GM18502 (cell line): ENCODE results near the gene BEST3.

Experiments used
- ATAC-seq: cut with Tn5 transposase; IDR thresholded peaks from one replicate; pipeline ENCODE4 v1.9.1; 2021; ENCODE audit warnings: mild to moderate bottlenecking; ENCODE audit not compliant: unreplicated experiment, poor library complexity

Gene BEST3

GRCh38 chr12:69655616-69656340 lies 43.3 kb downstream of the BEST3 start:
- no peak for ATAC-seq

- no peak for ATAC-seq
Measured at GRCh38 chr12:69653703-69654102, 45.4 kb downstream of the BEST3 start.

- ATAC-seq = no peak
Measured at GRCh38 chr12:69651922-69652321, 47.2 kb downstream of the BEST3 start.

- no peak for ATAC-seq
Measured at GRCh38 chr12:69649529-69649928, 49.6 kb downstream of the BEST3 start.

- no peak for ATAC-seq
Measured at GRCh38 chr12:69648476-69648875, 50.6 kb downstream of the BEST3 start.

GRCh38 chr12:69647178-69647577 lies 51.9 kb downstream of the BEST3 start:
- ATAC-seq = no peak

DNA sequence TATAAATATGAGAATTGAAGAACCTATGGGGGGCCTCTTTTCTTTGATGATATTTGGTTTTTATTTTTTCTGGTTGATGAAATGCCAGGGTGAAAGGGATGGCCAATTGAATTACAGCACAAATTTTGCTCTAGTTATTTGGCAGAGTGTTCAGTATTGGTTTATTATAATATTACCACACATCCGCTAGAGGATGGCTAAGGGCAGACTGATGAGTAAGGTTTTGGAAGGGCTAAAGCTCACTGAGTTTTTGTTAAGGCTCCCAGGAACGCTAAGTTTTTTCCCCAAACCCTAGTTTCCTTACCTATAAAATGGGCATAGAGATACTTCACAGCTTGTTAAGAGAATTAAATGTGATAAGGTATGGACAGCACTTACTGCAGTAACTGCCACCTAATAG lies 54.1 kb downstream of the BEST3 start:
- no peak for ATAC-seq

DNA sequence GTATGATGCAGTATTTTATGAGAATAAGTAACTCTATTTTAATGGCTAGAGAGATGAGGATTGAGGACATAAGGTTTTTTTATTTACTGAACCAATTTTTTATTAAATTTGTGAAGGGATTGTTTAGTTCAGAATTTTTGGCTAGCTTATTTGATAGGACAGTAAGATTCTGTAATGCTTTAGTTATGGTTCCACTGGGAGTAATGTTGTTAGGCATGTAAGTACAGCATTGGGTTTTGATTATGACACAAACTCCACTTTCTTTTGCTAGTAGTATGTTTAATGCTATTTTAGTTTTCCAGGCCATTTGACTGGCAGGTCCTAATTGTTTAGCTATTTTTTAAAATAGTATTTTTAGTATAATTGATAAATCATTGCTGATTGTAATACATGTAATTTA lies 54.6 kb downstream of the BEST3 start:
- no peak for ATAC-seq

- no peak for ATAC-seq
Measured at GRCh38 chr12:69642531-69642930, 56.6 kb downstream of the BEST3 start.

DNA sequence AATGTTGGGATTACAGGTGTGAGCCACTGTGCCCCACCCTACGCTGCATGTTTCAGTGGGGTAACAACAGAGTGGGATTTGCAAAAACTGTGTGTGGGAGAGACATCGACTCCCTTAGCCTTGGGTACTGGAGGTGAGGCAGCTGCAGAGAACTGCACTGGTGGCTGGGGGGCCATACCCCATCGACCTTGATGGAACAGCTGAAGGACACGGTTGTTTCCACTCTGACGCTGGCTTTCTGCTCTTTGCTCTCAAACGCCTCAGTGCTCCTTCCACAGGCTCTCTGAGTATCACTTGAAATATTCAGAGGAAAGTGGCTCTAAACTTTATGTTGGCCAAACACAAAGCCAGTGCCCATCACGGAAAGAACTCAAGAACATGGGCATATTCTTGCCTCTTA lies 57.6 kb downstream of the BEST3 start:
- ATAC-seq = no peak

GRCh38 chr12:69639400-69640016 lies 59.6 kb downstream of the BEST3 start:
- ATAC-seq = peak; percentile 96

DNA sequence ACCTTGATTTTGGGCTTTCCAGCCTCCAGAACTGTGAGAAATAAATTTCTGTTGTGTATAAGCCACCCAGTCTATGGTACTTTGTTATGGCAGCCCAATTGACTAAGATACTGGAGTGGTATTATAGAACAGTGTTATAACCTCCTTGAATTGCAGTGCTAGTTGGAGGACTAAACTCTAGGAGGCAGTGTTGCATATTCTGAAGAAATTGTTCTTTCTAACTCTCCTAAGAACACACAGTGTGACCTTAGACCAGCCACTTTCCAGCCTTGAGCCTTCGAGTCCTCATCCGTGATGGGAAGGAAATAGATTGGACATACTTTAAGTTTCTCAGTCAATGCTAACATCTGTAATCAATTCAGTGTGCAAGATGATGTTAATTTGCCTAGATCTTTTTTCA lies 66.0 kb downstream of the BEST3 start:
- no peak for ATAC-seq

- ATAC-seq = no peak
Measured at GRCh38 chr12:69630191-69630590, 68.9 kb downstream of the BEST3 start.

DNA sequence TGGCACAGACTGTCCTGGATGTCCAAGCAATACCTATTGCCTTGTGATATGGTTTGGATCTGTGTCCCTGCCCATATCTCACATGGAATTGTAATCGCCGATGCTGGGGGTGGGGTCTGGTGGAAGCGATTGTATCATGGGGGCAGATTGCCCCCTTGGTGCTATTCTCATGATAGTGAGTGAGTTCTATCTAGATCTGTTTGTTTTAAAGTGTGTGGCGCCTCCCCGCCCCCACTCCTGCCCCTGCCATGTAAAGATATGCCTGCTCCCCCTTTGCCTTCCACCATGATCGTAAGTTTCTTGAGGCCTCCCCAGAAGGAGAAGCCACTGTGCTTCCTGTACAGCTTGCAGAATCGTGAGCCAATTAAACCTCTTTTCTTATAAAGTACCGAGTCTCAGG lies 71.6 kb downstream of the BEST3 start:
- ATAC-seq = no peak

DNA sequence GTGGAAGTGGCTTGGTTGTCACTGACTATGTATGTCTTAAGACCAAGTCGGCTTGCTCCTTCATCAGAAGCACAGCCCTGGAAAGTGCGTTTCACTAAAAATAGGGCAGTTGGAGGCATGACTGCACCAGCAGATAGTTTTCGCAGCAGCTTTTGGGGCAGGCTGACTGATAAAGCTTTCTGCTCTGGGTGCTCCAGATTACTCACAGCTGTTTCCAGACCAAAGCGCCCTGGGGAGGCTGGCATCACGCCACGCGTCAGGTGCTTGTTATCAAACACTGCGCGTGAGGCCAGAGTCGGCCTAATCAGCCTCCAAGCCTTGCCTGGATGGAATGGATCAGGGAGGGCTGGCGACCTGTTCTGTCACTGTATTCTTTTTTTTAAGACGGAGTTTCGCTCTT lies 75.1 kb downstream of the BEST3 start:
- no peak for ATAC-seq

DNA sequence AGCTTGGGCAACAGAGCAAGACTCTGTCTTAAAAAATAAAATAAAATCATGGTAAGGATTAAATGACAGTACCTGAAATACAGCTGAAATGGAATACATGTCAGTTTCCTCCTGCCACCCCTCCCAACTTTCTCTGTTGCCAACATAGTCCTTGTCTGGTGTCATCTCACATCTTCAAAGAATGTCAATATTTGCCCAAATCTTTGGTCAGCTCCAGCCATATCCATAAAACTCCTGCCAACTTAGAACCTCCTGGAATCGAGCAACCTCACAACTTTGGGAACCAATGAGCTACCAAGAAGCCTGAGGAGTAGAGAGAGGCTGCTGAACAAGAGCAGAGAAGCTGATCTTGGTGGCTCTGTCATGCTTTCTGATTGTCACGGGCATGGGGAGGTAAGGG lies 77.6 kb downstream of the BEST3 start:
- no peak for ATAC-seq

DNA sequence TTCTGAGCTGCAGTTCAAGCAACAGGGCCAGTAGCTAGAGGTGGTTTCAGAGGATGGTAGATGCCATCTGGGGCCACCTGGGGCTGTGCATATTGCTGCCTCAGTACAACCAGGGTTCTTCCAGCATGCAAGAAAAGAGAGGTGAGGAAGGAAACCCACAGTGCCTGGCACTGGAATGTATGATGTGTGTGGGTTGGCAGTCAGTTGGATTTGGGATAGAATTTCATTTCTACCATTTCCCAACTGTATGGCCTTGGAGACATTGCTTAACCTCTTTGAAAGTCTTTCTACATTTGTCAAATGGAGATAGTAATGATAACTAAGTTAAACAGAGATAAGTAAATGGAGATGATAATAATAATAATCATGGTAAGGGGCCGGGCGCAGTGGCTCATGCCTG lies 78.2 kb downstream of the BEST3 start:
- no peak for ATAC-seq

DNA sequence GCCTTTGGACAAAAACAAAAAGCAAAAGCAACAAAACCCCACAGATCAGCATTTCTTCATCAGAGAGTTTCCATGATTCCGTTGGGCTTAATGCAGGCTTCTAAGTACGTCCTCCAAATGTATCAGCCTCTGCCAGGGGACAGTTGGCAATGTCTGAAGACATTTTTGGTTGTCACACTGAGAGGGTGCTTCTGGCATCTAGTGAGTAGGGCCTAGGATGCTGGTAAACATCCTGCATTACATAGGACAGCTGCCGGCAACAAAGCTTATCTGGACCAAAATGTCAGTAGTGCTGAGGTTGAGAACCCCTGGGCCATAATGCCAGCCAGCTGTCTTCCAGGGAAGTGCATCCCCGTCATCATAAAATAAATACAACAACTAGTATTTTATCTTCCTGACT lies 79.0 kb downstream of the BEST3 start:
- ATAC-seq = no peak

- ATAC-seq = no peak
Measured at GRCh38 chr12:69619050-69619449, 80.1 kb downstream of the BEST3 start.

DNA sequence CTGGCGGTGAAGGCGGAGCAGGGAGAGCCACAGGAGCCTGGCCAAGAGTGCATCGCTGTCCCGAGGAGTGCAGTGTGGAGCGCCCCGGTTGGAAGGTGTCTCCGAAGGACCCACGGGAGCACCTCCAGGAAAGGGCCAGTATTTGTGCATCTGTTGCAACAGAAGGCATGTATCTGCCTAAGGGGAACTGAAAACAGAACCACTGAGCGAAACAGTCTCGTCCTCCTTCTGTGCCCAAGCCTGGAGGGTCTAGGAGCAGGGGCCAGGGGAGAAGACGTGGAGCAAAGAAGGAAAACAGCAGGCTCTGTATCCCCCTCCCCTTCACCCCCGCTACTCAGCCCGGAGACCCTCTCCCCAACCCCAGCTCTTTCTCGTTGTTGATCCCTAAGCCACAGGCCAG lies 83.1 kb downstream of the BEST3 start:
- ATAC-seq = no peak

DNA sequence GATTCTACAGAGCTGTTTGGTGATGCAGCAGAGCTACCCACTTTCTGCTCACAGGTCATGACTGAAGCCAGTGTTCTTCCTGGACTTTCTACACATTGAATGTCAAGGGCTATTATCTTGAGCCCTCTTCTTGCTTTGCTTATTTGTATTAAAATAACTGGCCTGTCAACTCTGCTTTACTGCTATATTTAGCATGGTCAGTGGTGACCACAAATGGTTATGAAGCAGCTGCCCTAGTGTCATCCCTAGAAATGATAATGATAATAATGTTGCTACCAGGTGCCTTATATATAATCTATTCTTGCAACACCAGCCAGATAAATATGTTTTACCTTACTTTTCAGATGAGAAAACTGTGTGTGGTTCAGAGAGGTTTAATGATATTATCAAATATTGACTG lies 85.8 kb downstream of the BEST3 start:
- no peak for ATAC-seq

DNA sequence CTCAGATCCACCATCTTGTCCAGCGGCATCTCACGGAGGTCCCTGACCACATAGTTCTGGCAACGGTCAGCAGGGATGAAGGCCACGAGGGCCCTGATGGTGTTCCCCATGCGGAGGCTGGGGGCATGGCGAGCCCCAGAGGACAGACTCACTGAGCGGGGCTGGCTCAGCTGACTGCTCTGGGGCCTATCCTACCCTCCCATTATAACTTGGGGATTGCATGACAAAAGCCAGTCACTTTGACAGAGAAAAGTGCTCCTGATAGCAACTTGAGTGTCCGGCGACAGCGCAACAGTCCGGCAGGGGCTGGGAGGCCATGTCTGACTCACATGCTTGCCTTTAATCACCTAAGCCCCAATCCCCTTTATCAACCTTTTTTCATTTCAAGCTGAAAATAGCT lies 88.4 kb downstream of the BEST3 start, which contains the start of gene LRRC10:
LRRC10 (minus strand) TSS at position 179 of the 400 bp plus-strand sequence; CDS start at position 110, 69 bp downstream.
- no peak for ATAC-seq
